ENCODE measurements around the gene TMC3.

The TMC3 gene

GRCh38 chr15:81361891-81362290, 12.1 kb downstream of the TMC3 start:
- H3K4me3 Mint-ChIP-seq: no peak overlapping the region
- no peaks in the 10 kb centered on the region for H3K36me3 Mint-ChIP-seq (ENCODE audit: low read depth)
- no peak overlapping the region for H3K27ac Mint-ChIP-seq
- no peaks in the 10 kb centered on the region for H3K27me3 Mint-ChIP-seq (ENCODE audit: low read depth)
- TF ChIP-seq, protein P1, sequence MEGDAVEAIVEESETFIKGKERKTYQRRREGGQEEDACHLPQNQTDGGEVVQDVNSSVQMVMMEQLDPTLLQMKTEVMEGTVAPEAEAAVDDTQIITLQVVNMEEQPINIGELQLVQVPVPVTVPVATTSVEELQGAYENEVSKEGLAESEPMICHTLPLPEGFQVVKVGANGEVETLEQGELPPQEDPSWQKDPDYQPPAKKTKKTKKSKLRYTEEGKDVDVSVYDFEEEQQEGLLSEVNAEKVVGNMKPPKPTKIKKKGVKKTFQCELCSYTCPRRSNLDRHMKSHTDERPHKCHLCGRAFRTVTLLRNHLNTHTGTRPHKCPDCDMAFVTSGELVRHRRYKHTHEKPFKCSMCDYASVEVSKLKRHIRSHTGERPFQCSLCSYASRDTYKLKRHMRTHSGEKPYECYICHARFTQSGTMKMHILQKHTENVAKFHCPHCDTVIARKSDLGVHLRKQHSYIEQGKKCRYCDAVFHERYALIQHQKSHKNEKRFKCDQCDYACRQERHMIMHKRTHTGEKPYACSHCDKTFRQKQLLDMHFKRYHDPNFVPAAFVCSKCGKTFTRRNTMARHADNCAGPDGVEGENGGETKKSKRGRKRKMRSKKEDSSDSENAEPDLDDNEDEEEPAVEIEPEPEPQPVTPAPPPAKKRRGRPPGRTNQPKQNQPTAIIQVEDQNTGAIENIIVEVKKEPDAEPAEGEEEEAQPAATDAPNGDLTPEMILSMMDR (IDR thresholded peaks at IDR 0.05; ENCODE audit: unreplicated experiment in 3 of 3): no peak
- H3K9me3 Mint-ChIP-seq: peaks cover 5% of the 10 kb centered on the region
- H3K4me1 Mint-ChIP-seq: peaks cover 9% of the 10 kb centered on the region

DNA sequence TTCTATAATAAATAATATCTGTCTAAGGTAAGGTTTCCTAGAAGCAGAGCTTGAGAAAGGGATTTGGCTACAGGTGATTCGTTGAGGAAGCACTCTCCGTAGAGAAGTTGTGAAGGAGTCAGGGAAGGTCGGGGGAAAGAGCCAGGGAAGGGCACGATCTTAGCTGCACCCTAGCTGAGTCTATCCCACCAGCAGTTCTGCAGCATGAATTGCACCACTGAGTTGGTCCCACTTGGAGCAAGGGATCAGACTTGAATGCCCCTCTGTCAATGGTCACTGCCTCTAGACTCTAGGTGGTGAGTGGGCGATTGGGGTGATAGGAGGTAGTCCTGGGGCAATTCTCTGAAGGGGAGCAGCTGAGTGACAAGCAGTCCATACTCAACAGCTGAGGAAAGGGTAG, 13.5 kb downstream of the TMC3 start:
- Mint-ChIP-seq H3K36me3 (ENCODE audit: low read depth) (no peaks in the 10 kb centered on the region), H3K27ac (no peak overlapping the region), H3K9me3 (peaks cover 5% of the 10 kb centered on the region), H3K27me3 (ENCODE audit: low read depth) (no peaks in the 10 kb centered on the region), H3K4me3 (no peak overlapping the region), H3K4me1 (peaks cover 9% of the 10 kb centered on the region)
- TF ChIP-seq, protein P1 (IDR thresholded peaks at IDR 0.05; ENCODE audit: unreplicated experiment in 3 of 3): no peak

DNA sequence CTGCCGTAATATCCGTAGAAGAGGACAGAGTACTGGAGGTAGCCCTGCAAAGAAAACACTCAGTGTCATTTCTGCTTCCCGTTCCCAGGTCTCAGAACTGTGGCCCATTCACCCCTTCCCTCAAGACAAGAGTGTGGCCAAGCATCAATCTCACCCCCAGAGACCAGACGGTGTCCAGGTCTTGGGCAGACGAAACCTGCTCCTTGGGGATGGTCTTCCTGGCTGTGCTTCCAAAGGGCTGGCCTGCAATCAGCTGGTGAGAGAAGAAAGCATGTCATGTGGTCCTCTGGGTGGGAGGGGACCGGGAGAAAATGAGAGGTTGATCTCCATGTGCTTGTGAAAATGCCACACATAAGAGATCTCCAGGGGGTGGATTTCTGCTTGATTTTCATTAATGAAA, 15.8 kb downstream of the TMC3 start:
- no peaks in the 10 kb centered on the region for H3K4me1 Mint-ChIP-seq
- TF ChIP-seq, protein P1 (IDR thresholded peaks at IDR 0.05; ENCODE audit: unreplicated experiment in 3 of 3): no peak
- H3K27me3 Mint-ChIP-seq (ENCODE audit: low read depth): no peaks in the 10 kb centered on the region
- no peak overlapping the region for H3K27ac Mint-ChIP-seq
- H3K4me3 Mint-ChIP-seq: no peak overlapping the region
- H3K36me3 Mint-ChIP-seq (ENCODE audit: low read depth): no peaks in the 10 kb centered on the region
- peaks cover 5% of the 10 kb centered on the region for H3K9me3 Mint-ChIP-seq

GRCh38 chr15:81357180-81357686, 16.8 kb downstream of the TMC3 start:
- Mint-ChIP-seq H3K9me3 (peaks cover 5% of the 10 kb centered on the region), H3K4me1 (no peaks in the 10 kb centered on the region), H3K27ac (no peak overlapping the region), H3K27me3 (ENCODE audit: low read depth) (no peaks in the 10 kb centered on the region), H3K36me3 (ENCODE audit: low read depth) (no peaks in the 10 kb centered on the region), H3K4me3 (no peak overlapping the region)
- TF ChIP-seq, protein P1 (IDR thresholded peaks at IDR 0.05; ENCODE audit: unreplicated experiment in 3 of 3): no peak

DNA sequence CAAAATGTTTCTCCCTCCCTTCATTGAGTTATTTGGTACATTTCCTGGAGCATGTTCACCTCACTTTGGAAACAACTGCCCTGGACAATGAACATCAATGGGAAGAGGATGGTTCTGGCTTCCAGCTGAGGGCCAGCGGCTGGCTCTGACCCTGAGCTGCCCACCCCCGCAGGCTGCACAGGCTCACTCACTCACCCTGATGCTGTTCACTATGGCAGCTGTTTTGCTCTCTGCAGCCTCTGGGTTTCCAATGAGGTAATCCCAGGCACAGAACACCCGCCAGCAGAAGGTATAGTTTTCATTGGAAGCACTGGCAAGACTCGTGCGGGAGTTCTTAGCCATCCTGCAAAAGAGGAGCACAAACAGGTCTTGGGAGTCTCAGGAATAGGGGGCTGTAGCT, 17.8 kb downstream of the TMC3 start:
- Mint-ChIP-seq H3K27me3 (ENCODE audit: low read depth) (no peaks in the 10 kb centered on the region), H3K27ac (no peak overlapping the region), H3K4me3 (no peak overlapping the region), H3K4me1 (no peaks in the 10 kb centered on the region), H3K36me3 (ENCODE audit: low read depth) (no peaks in the 10 kb centered on the region), H3K9me3 (peaks cover 5% of the 10 kb centered on the region)
- TF ChIP-seq, protein P1 (IDR thresholded peaks at IDR 0.05; ENCODE audit: unreplicated experiment in 3 of 3): no peak

DNA sequence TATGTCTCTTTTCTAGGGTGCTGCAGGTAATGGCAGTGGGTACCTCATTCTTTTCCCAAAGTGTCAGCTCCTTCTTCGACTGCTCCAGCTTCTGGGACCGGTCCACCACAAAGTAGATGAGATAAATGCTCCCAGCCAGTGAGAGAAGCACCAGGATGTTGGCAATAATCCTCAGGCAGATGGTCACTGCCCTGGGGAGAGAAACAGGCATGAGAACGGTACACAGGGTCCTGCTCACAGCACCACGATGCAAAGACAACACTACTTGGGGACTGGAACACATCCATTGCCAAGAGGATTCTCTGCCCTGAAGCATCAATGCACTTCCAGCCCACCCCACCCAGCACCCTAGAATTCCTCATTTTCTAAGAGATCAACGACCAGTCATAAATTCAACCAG, 22.4 kb downstream of the TMC3 start:
- Mint-ChIP-seq H3K4me1 (no peaks in the 10 kb centered on the region), H3K36me3 (ENCODE audit: low read depth) (no peaks in the 10 kb centered on the region), H3K27me3 (ENCODE audit: low read depth) (peaks cover 8% of the 10 kb centered on the region), H3K27ac (no peak overlapping the region), H3K4me3 (no peak overlapping the region), H3K9me3 (peaks cover 3% of the 10 kb centered on the region)
- TF ChIP-seq, protein P1 (IDR thresholded peaks at IDR 0.05; ENCODE audit: unreplicated experiment in 3 of 3): no peak

All from nephron (organoid).